Loucy (cell line): ENCODE results near the gene KLF6.

ENCODE experiments used
- CTCF ChIP-seq: fragments of 200-600 bp; sonication (generic); conservative IDR thresholded peaks from 2 replicates; pipeline ENCODE4 v1.5.1; 2014; ENCODE audit warnings: mild to moderate bottlenecking, antibody characterized with exemption, low read length
- EZH2phosphoT487 ChIP-seq: fragments of 200-600 bp; IDR thresholded peaks from 2 replicates; pipeline ENCODE4 v1.6.1; 2018; ENCODE audit warnings: antibody characterized with exemption, mild to moderate bottlenecking, moderate library complexity, borderline replicate concordance

- no peak for TF ChIP-seq CTCF
- no peak for TF ChIP-seq EZH2phosphoT487
These were observed 27.1 kb upstream of the KLF6 start for GRCh38 chr10:3812141-3812540.
